Endothelial cell (in vitro differentiated cells): ENCODE measurements around the gene SEPTIN10. TPM values are rescaled to one million over a fixed set of nuclear protein-coding genes. Genes with fewer than 3 reads are reported as not detected.

Experiments
- DNase-seq: peaks from one replicate; pipeline ENCODE4 v3.0.0; 2021; ENCODE audit warnings: low spot score
- H3K27ac Mint-ChIP-seq: one replicate; pipeline ENCODE4 v1.8.0; 2021; ENCODE audit warnings: mixed read lengths, inconsistent platforms; ENCODE audit not compliant: unreplicated experiment
- H3K27me3 Mint-ChIP-seq: one replicate; pipeline ENCODE4 v1.8.0; 2021; ENCODE audit warnings: mild to moderate bottlenecking, moderate library complexity, mixed read lengths, inconsistent platforms; ENCODE audit not compliant: unreplicated experiment
- H3K36me3 Mint-ChIP-seq: one replicate; pipeline ENCODE4 v1.8.0; 2021; ENCODE audit warnings: mild to moderate bottlenecking, low read depth, mixed read lengths, inconsistent platforms; ENCODE audit not compliant: unreplicated experiment
- H3K4me1 Mint-ChIP-seq: one replicate; pipeline ENCODE4 v1.8.0; 2021; ENCODE audit warnings: mild to moderate bottlenecking, mixed read lengths, inconsistent platforms; ENCODE audit not compliant: unreplicated experiment
- H3K4me3 Mint-ChIP-seq: one replicate; pipeline ENCODE4 v1.8.0; 2021; ENCODE audit warnings: mild to moderate bottlenecking, mixed read lengths, inconsistent platforms; ENCODE audit not compliant: unreplicated experiment
- H3K9me3 Mint-ChIP-seq: one replicate; pipeline ENCODE4 v1.8.0; 2021; ENCODE audit warnings: mixed read lengths, inconsistent platforms; ENCODE audit not compliant: unreplicated experiment
- CTCF ChIP-seq: fragments of 200-600 bp; sonication (generic); IDR thresholded peaks from one replicate; pipeline ENCODE4 v1.5.0; 2021; ENCODE audit warnings: antibody characterized with exemption; ENCODE audit not compliant: unreplicated experiment
- total RNA-seq: library from RNA; stranded (reverse); fragmentation: NEBNext Ultra II Directional; extraction: Animal tissue kit (Norgen Biotek cat#: 25700); gene quantifications from one replicate; pipeline ENCODE4 v1.2.1, GENCODE V29; 2021; ENCODE audit not compliant: unreplicated experiment

The SEPTIN10 gene
- total RNA-seq, 1 donor from 2014 or later, result 69.8 TPM

DNA sequence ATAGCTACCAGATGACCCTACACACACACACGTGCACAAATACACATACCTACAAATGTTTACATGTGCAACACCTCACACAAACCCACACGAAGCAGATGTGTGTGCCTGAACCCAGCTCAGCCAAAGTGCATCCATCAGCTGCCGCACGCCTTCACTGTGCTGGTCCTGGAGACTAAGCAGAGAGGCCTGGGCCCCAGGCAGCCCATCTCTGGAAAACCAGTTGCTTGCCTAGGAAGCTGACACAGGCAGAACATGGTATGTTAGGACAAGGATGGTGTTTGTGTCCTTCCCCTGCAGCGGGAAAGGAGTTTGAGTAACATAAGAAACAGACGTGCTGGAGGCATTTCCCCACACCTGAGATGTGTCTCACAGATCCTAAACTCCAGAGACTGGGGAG, 86.7 kb downstream of the SEPTIN10 start:
- no peak for DNase-seq
- Mint-ChIP-seq H3K9me3 (no peaks in the 10 kb centered on the region), H3K4me3 (no peak overlapping the region), H3K36me3 (no peaks in the 10 kb centered on the region), H3K27me3 (peaks cover 1% of the 10 kb centered on the region), H3K27ac (no peak overlapping the region), H3K4me1 (peaks cover 10% of the 10 kb centered on the region)
- no peak for TF ChIP-seq CTCF

- TF ChIP-seq CTCF, result no peak
- no peak overlapping the region for H3K27ac Mint-ChIP-seq
- no peak overlapping the region for H3K4me3 Mint-ChIP-seq
- no peak for DNase-seq
- H3K36me3 Mint-ChIP-seq, result no peaks in the 10 kb centered on the region
- peaks cover 1% of the 10 kb centered on the region for H3K27me3 Mint-ChIP-seq
- H3K9me3 Mint-ChIP-seq, result no peaks in the 10 kb centered on the region
- peaks cover 10% of the 10 kb centered on the region for H3K4me1 Mint-ChIP-seq
Observed at GRCh38 chr2:109526442-109526970, 87.3 kb downstream of the SEPTIN10 start.

- DNase-seq, result no peak
- peaks cover 10% of the 10 kb centered on the region for H3K4me1 Mint-ChIP-seq
- TF ChIP-seq CTCF, result no peak
- peaks cover 1% of the 10 kb centered on the region for H3K27me3 Mint-ChIP-seq
- H3K9me3 Mint-ChIP-seq, result no peaks in the 10 kb centered on the region
- no peak overlapping the region for H3K4me3 Mint-ChIP-seq
- no peak overlapping the region for H3K27ac Mint-ChIP-seq
- H3K36me3 Mint-ChIP-seq, result no peaks in the 10 kb centered on the region
Observed at GRCh38 chr2:109525836-109526235, 87.9 kb downstream of the SEPTIN10 start.

- no peaks in the 10 kb centered on the region for H3K9me3 Mint-ChIP-seq
- no peaks in the 10 kb centered on the region for H3K36me3 Mint-ChIP-seq
- TF ChIP-seq CTCF, result no peak
- H3K27me3 Mint-ChIP-seq, result peaks cover 1% of the 10 kb centered on the region
- no peak overlapping the region for H3K4me3 Mint-ChIP-seq
- no peaks in the 10 kb centered on the region for H3K4me1 Mint-ChIP-seq
- DNase-seq, result no peak
- no peak overlapping the region for H3K27ac Mint-ChIP-seq
Observed at GRCh38 chr2:109523536-109524361, 90.0 kb downstream of the SEPTIN10 start.

DNA sequence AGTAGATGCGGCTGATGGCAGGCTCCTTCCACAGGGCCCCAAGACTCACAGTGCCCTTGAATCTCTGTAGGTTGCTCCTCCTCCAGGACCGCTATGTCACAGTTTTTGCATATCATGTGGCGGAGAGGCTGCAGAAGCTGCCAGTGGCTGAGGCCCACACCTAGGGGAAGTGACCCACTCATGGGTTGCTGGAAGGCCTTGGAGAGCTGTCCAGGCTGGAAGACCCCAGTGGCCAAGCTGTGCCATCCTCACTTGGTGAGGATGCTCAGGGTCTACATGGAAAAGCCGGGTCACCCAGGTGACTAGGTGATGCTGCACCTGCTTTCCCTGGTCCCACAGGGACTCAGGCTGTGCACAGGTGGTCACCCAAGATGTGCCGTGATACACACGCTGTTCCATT, 90.6 kb downstream of the SEPTIN10 start:
- Mint-ChIP-seq H3K9me3 (no peaks in the 10 kb centered on the region), H3K27ac (no peak overlapping the region), H3K36me3 (no peaks in the 10 kb centered on the region), H3K4me3 (no peak overlapping the region), H3K4me1 (no peaks in the 10 kb centered on the region), H3K27me3 (peaks cover 1% of the 10 kb centered on the region)
- TF ChIP-seq CTCF, result no peak
- DNase-seq, result no peak
